HG03457 (cell line): ENCODE data around the gene GALK1.
A peak's percentile ranks its signal among the peaks of the same experiment; 100 is the strongest.
"Not testable (repeated sequence)": the region's sequence is repeated elsewhere in the genome, so short reads cannot be mapped to it uniquely, and the experiment has no call there.

Experiments
- ATAC-seq: cut with Tn5 transposase; IDR thresholded peaks from one replicate; pipeline ENCODE4 v1.9.1; 2021; ENCODE audit warnings: moderate number of reproducible peaks; ENCODE audit not compliant: unreplicated experiment

Gene GALK1

GRCh38 chr17:75764711-75765421 is at the start of gene GALK1:
Gene GALK1, minus strand, starts transcription at chr17:75765192. Its CDS starts 56 bp downstream, at chr17:75765136.
- no peak for ATAC-seq

- no peak for ATAC-seq
Measured at GRCh38 chr17:75814021-75814395, 49.0 kb upstream of the GALK1 start.

- no peak for ATAC-seq
Measured at GRCh38 chr17:75813081-75814020, 48.4 kb upstream of the GALK1 start.

GRCh38 chr17:75812096-75813013 is 47.4 kb upstream of the GALK1 start:
- ATAC-seq = no peak

GRCh38 chr17:75811174-75811573 is 46.2 kb upstream of the GALK1 start:
- no peak for ATAC-seq

- not testable (repeated sequence) for ATAC-seq
Measured at GRCh38 chr17:75810756-75811155, 45.8 kb upstream of the GALK1 start.

- no peak for ATAC-seq
Measured at GRCh38 chr17:75810216-75810615, 45.2 kb upstream of the GALK1 start.

GRCh38 chr17:75809631-75810111 is 44.7 kb upstream of the GALK1 start:
- no peak for ATAC-seq

- ATAC-seq = no peak
Measured at GRCh38 chr17:75808905-75809621, 44.1 kb upstream of the GALK1 start.

GRCh38 chr17:75808549-75808904 is 43.5 kb upstream of the GALK1 start:
- ATAC-seq = no peak

GRCh38 chr17:75807861-75808260 is 42.9 kb upstream of the GALK1 start:
- ATAC-seq = no peak

GRCh38 chr17:75806822-75807500 is 42.0 kb upstream of the GALK1 start:
- ATAC-seq = no peak

- ATAC-seq = no peak
Measured at GRCh38 chr17:75803883-75804282, 38.9 kb upstream of the GALK1 start.

GRCh38 chr17:75799402-75799801 is 34.4 kb upstream of the GALK1 start:
- no peak for ATAC-seq

GRCh38 chr17:75795820-75796607 is 31.0 kb upstream of the GALK1 start:
- no peak for ATAC-seq

- ATAC-seq = no peak
Measured at GRCh38 chr17:75793460-75793859, 28.5 kb upstream of the GALK1 start.

GRCh38 chr17:75791254-75791653 is 26.3 kb upstream of the GALK1 start:
- ATAC-seq = no peak

- ATAC-seq = peak; percentile 30
Measured at GRCh38 chr17:75785016-75785890, 20.3 kb upstream of the GALK1 start.
